Glutamatergic neuron (in vitro differentiated cells): ENCODE data around the gene TLK2. TPM values are rescaled to one million over a fixed set of nuclear protein-coding genes. Genes with fewer than 3 reads are reported as not detected.
"Not testable (repeated sequence)": the region's sequence is repeated elsewhere in the genome, so short reads cannot be mapped to it uniquely, and the experiment has no call there.

Experiments used
- DNase-seq: peaks from one replicate; pipeline ENCODE4 v3.0.0; 2022
- H3K27ac Mint-ChIP-seq: one replicate; pipeline ENCODE4 v1.8.0; 2020; ENCODE audit warnings: mild to moderate bottlenecking, mixed read lengths, inconsistent platforms; ENCODE audit not compliant: unreplicated experiment
- H3K27me3 Mint-ChIP-seq: one replicate; pipeline ENCODE4 v1.8.0; 2020; ENCODE audit warnings: mild to moderate bottlenecking, moderate library complexity, mixed read lengths, inconsistent platforms; ENCODE audit not compliant: unreplicated experiment
- H3K36me3 Mint-ChIP-seq: one replicate; pipeline ENCODE4 v1.8.0; 2020; ENCODE audit warnings: mild to moderate bottlenecking, mixed read lengths, inconsistent platforms; ENCODE audit not compliant: unreplicated experiment
- H3K4me1 Mint-ChIP-seq: one replicate; pipeline ENCODE4 v1.8.0; 2020; ENCODE audit warnings: mild to moderate bottlenecking, low read depth, mixed read lengths, inconsistent platforms; ENCODE audit not compliant: unreplicated experiment
- H3K4me3 Mint-ChIP-seq: one replicate; pipeline ENCODE4 v1.8.0; 2020; ENCODE audit warnings: mild to moderate bottlenecking, mixed read lengths, inconsistent platforms; ENCODE audit not compliant: unreplicated experiment
- H3K9me3 Mint-ChIP-seq: one replicate; pipeline ENCODE4 v1.8.0; 2020; ENCODE audit warnings: mild to moderate bottlenecking, moderate library complexity, mixed read lengths, inconsistent platforms; ENCODE audit not compliant: unreplicated experiment
- total RNA-seq: library from RNA; stranded (reverse); fragmentation: NEBNext Ultra II Directional; extraction: Animal tissue kit (Norgen Biotek cat#: 25700); gene quantifications from one replicate; pipeline ENCODE4 v1.2.1, GENCODE V29; 2021; ENCODE audit not compliant: unreplicated experiment
- TF ChIP-seq, protein P1 (sequence below): fragments of 200-600 bp; sonication (generic); IDR thresholded peaks from one replicate; pipeline ENCODE4 v1.5.0; 2021; ENCODE audit not compliant: partially characterized antibody, unreplicated experiment

Gene TLK2
- total RNA-seq, 1 donor from 2014 or later, result 61.5 TPM

DNA sequence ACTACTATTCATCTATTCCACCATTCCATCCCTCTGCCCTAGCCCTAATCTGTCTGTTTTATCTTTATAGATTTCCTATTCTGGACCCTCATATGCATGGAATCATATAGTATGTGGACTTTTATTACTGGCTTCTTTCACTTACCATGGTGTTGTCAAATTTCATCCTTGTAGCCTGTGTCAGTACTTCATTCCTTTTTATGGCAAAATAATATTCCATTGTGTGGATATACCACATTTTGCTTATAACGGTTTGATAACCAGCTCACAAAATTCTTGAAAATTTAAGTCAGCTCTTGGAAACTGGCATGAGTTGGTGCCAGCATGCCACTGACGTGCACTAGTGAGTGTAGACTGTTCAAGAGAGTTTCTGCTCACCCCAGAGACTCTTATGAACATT is 118.5 kb downstream of the TLK2 start:
- peaks cover 20% of the 10 kb centered on the region for H3K36me3 Mint-ChIP-seq
- H3K4me3 Mint-ChIP-seq, result no peak overlapping the region
- TF ChIP-seq, protein P1, sequence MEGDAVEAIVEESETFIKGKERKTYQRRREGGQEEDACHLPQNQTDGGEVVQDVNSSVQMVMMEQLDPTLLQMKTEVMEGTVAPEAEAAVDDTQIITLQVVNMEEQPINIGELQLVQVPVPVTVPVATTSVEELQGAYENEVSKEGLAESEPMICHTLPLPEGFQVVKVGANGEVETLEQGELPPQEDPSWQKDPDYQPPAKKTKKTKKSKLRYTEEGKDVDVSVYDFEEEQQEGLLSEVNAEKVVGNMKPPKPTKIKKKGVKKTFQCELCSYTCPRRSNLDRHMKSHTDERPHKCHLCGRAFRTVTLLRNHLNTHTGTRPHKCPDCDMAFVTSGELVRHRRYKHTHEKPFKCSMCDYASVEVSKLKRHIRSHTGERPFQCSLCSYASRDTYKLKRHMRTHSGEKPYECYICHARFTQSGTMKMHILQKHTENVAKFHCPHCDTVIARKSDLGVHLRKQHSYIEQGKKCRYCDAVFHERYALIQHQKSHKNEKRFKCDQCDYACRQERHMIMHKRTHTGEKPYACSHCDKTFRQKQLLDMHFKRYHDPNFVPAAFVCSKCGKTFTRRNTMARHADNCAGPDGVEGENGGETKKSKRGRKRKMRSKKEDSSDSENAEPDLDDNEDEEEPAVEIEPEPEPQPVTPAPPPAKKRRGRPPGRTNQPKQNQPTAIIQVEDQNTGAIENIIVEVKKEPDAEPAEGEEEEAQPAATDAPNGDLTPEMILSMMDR, result no peak
- H3K9me3 Mint-ChIP-seq, result no peaks in the 10 kb centered on the region
- DNase-seq, result no peak
- H3K27ac Mint-ChIP-seq, result no peak overlapping the region
- no peaks in the 10 kb centered on the region for H3K4me1 Mint-ChIP-seq
- peaks cover 2% of the 10 kb centered on the region for H3K27me3 Mint-ChIP-seq

DNA sequence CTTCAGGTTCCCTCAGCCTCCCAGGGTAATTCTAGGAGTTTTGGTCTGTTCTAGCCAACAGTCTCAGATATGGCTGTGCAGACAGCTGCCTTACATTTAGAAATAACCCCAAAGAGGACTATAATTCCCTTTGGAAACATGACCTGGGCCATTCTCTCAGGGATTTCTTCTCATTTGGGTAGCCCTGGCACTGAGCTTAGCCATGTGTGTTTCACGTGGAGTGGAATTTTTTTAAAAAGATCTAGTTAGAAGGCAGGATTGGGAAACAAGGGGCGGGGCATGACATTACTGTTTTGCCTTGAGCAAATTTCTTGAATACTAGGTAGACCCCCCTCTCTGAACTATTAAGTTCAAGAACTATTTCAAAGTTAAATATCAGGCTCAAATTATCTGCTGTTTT is 119.3 kb downstream of the TLK2 start:
- no peaks in the 10 kb centered on the region for H3K4me1 Mint-ChIP-seq
- DNase-seq, result no peak
- peaks cover 20% of the 10 kb centered on the region for H3K36me3 Mint-ChIP-seq
- TF ChIP-seq, protein P1, result no peak
- H3K27me3 Mint-ChIP-seq, result peaks cover 2% of the 10 kb centered on the region
- H3K9me3 Mint-ChIP-seq, result no peaks in the 10 kb centered on the region
- H3K4me3 Mint-ChIP-seq, result no peak overlapping the region
- no peak overlapping the region for H3K27ac Mint-ChIP-seq

DNA sequence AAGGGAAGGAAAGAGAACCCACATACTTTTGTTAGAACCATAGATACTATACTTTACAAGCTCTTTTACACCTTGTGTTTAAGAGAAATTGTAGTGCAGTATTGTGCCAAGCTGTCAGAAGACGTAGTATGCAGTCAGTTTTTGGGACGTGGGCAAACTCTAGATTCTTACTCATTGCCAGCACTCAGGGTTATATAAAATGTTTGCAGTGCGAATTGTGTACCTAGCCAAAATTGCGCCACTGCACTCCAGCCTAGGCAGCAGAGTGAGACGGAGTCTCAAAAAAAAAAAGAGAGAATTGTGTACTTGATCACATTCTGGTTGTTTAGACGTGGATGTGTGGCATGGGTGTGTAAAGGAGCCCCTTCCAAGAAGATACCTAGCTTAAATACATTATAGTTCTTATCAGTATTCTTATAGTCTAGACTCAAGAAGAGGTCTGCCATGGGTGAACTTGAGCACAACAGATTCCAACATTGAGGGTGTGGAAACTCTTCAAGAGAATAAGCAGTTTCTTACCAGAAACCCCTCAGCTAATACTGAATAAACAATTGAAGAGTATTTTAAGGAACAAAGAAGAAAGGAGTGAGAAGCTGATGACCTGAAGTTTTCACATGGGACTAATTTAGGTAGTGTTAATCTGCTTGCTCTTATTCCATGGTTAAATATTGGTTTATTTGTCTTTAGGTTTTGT is 121.5 kb downstream of the TLK2 start:
- no peak for DNase-seq
- H3K27me3 Mint-ChIP-seq, result peaks cover 2% of the 10 kb centered on the region
- TF ChIP-seq, protein P1, result no peak
- no peaks in the 10 kb centered on the region for H3K4me1 Mint-ChIP-seq
- H3K36me3 Mint-ChIP-seq, result peaks cover 20% of the 10 kb centered on the region
- no peaks in the 10 kb centered on the region for H3K9me3 Mint-ChIP-seq
- H3K4me3 Mint-ChIP-seq, result no peak overlapping the region
- no peak overlapping the region for H3K27ac Mint-ChIP-seq

DNA sequence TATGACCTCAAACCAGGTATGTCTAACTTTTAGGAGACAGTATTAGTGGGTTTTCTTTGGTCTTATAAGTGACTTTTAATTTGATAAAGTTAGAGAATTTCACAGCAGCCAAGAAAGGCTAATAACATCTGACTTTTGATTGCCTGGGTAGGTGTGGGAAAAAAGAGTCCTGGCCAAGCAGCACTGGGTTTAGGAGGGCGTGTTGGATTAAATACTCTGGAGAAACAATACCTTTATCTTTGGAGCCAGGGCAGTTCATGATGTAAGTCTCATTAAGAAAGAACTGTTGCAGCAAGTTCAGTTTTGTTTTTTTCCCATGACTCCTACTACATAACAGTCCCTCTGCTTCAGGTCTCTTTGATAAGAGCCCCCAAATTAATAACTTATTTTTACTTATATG is 122.2 kb downstream of the TLK2 start:
- Mint-ChIP-seq H3K9me3 (no peaks in the 10 kb centered on the region), H3K4me3 (no peak overlapping the region), H3K4me1 (no peaks in the 10 kb centered on the region), H3K27ac (no peak overlapping the region), H3K36me3 (peaks cover 15% of the 10 kb centered on the region), H3K27me3 (peaks cover 2% of the 10 kb centered on the region)
- TF ChIP-seq, protein P1, result no peak
- no peak for DNase-seq

DNA sequence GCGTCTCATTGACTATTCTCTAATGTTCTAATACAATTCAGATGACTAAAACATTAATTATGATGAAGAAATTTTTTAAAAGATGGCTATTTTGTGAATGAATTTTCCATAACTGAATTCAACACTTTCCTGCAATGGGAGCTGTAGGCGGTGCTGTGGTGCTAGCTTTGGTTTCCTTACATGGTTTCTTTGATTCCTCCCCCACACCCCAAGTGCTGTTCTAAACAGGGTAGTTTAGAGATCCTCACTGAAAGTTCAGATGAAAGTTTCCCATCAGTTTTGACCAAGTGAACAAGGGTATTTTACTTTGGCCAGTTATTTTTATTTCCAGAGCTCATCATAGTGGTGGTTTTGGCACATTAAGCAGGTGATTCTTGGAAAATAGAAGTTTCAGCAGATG is 122.8 kb downstream of the TLK2 start:
- TF ChIP-seq, protein P1, result no peak
- Mint-ChIP-seq H3K36me3 (peaks cover 11% of the 10 kb centered on the region), H3K4me3 (no peak overlapping the region), H3K27ac (no peak overlapping the region), H3K27me3 (no peaks in the 10 kb centered on the region), H3K9me3 (no peaks in the 10 kb centered on the region), H3K4me1 (no peaks in the 10 kb centered on the region)
- DNase-seq, result no peak

DNA sequence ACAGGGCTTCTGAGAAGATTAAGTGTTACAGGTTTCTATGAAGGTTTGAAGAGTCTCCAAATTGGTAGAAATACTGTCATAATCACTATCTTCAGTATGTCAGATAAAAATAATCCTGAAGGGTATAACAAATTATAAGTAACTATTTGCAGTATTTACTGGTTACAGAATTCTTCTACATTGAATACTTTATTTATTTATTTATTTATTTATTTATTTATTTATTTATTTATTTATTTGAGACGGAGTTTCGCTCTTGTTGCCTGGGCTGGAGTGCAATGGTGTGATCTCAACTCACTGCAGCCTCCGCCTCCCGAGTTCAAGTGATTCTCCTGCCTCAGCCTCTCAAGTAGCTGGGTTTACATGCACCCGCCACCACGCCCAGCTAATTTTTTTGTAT is 125.2 kb downstream of the TLK2 start:
- not testable (repeated sequence) for H3K4me3 Mint-ChIP-seq, H3K36me3 Mint-ChIP-seq, H3K4me1 Mint-ChIP-seq, H3K27ac Mint-ChIP-seq, H3K9me3 Mint-ChIP-seq, DNase-seq, H3K27me3 Mint-ChIP-seq
